T-cell (primary cell): ENCODE results near the gene FOXA1. TPM values are rescaled to one million over a fixed set of nuclear protein-coding genes. Genes with fewer than 3 reads are reported as not detected.
A peak's percentile ranks its signal among the peaks of the same experiment; 100 is the strongest.

ENCODE experiments used
- ATAC-seq, 4 experiments: fragments of 200-7000 bp in 3 of 4; fragments of 150-1000 bp in 1 of 4; cut with Tn5 transposase; replicated peaks in 1 of 4; 1 replicate in 3 of 4; 2 replicates in 1 of 4; pipeline ENCODE4 v1.10.0; 2021; ENCODE audit warnings: moderate library complexity in 3 of 4, mild to moderate bottlenecking in 2 of 4, moderate number of reproducible peaks in 1 of 4
- CTCF ChIA-PET, 2 donors: fragments of 300-600 bp; sonication (Branson Sonifier 250); formaldehyde crosslinking; loops; one replicate each; lab custom pipeline; 2022; ENCODE audit warnings: antibody characterized with exemption in 2 of 2; lab: Charles Lee
- POLR2A ChIA-PET, 2 donors: fragments of 300-600 bp; sonication (Branson Sonifier 250); formaldehyde crosslinking; loops; one replicate each; lab custom pipeline; 2022; ENCODE audit warnings: antibody characterized with exemption in 2 of 2; lab: Charles Lee
- DNase-seq, 35 experiments: peaks; one replicate each; pipeline versions ENCODE4 v3.0.0 to v3.0.0-alpha.2; 2013 to 2023
- H3K27ac ChIP-seq: one replicate; pipeline ENCODE4 v1.5.1; 2013; ENCODE audit warnings: low read length
- H3K27me3 ChIP-seq, 2 experiments: replicated peaks in 1 of 2; 1 replicate in 1 of 2; 2 replicates in 1 of 2; pipeline versions ENCODE4 v1.6.1 to v1.7.0; 2013; ENCODE audit warnings: low read length in 1 of 2, mixed read lengths in 1 of 2; ENCODE audit not compliant: control insufficient read depth in 2 of 2, insufficient read depth in 2 of 2; ENCODE audit errors: extremely low read depth in 1 of 2
- H3K36me3 ChIP-seq, 2 donors: 1 replicate in 1 of 2; 2 replicates in 1 of 2; pipeline versions ENCODE4 v1.6.1 to v1.7.0; 2013; ENCODE audit warnings: low read length in 1 of 2; ENCODE audit not compliant: control insufficient read depth in 2 of 2, insufficient read depth in 1 of 2; ENCODE audit errors: extremely low read depth in 1 of 2
- H3K4me1 ChIP-seq, 2 experiments: 1 replicate in 1 of 2; 2 replicates in 1 of 2; pipeline versions ENCODE4 v1.6.1 to v1.7.0; 2013; ENCODE audit warnings: low read length in 2 of 2, mixed read lengths in 1 of 2; ENCODE audit not compliant: insufficient read depth in 2 of 2, control insufficient read depth in 1 of 2; ENCODE audit errors: extremely low read depth in 1 of 2
- H3K4me3 ChIP-seq, 2 donors: 1 replicate in 1 of 2; 2 replicates in 1 of 2; pipeline versions ENCODE4 v1.5.1 to v1.7.0; 2013; ENCODE audit warnings: mild to moderate bottlenecking in 2 of 2, low read length in 1 of 2, moderate library complexity in 1 of 2; ENCODE audit not compliant: control insufficient read depth in 1 of 2; ENCODE audit errors: extremely low read depth in 1 of 2
- H3K9me3 ChIP-seq: 2 replicates; pipeline ENCODE4 v1.7.0; 2013
- H3K27ac Mint-ChIP-seq, 2 donors: one replicate each; pipeline ENCODE4 v1.8.0; 2020 to 2021; ENCODE audit warnings: mild to moderate bottlenecking in 2 of 2, mixed read lengths in 2 of 2
- H3K27me3 Mint-ChIP-seq, 2 donors: one replicate each; pipeline ENCODE4 v1.8.0; 2021 to 2022; ENCODE audit warnings: mixed read lengths in 2 of 2
- H3K36me3 Mint-ChIP-seq: one replicate; pipeline ENCODE4 v1.8.0; 2021; ENCODE audit warnings: mixed read lengths
- H3K4me1 Mint-ChIP-seq, 3 donors: one replicate each; pipeline ENCODE4 v1.8.0; 2020 to 2022; ENCODE audit warnings: mixed read lengths in 3 of 3, mild to moderate bottlenecking in 1 of 3
- H3K4me3 Mint-ChIP-seq, 3 donors: one replicate each; pipeline ENCODE4 v1.8.0; 2020 to 2022; ENCODE audit warnings: mild to moderate bottlenecking in 3 of 3, mixed read lengths in 3 of 3, moderate library complexity in 3 of 3
- H3K9me3 Mint-ChIP-seq, 3 donors: one replicate each; pipeline ENCODE4 v1.8.0; 2020 to 2022; ENCODE audit warnings: mixed read lengths in 3 of 3
- WGBS: methylation state at CpG from one replicate; pipeline ENCODE4 v1.1.5; 2013; ENCODE audit warnings: missing lambda C conversion rate; ENCODE audit not compliant: insufficient coverage; 5-methylcytosine and 5-hydroxymethylcytosine counted together
- total RNA-seq, 35 experiments: library from RNA in 6 of 35; stranded (reverse) in 6 of 35; fragments of 120-200 nt in 1 of 35; gene quantifications; one replicate each; pipeline versions ENCODE4 v1.2.1 to v1.2.4 and lab custom pipeline; 2013 to 2026

The FOXA1 gene
- total RNA-seq (under 1 TPM in 4 of 5 donors, not detected in 1; 0.23 to 0.67 (median 0.57) TPM), total RNA-seq (lab: John Stamatoyannopoulos, UW) (0 to 0.67 (median 0.08) reads per million in 29 experiments)
- total RNA-seq (2013): 0.15 TPM

DNA sequence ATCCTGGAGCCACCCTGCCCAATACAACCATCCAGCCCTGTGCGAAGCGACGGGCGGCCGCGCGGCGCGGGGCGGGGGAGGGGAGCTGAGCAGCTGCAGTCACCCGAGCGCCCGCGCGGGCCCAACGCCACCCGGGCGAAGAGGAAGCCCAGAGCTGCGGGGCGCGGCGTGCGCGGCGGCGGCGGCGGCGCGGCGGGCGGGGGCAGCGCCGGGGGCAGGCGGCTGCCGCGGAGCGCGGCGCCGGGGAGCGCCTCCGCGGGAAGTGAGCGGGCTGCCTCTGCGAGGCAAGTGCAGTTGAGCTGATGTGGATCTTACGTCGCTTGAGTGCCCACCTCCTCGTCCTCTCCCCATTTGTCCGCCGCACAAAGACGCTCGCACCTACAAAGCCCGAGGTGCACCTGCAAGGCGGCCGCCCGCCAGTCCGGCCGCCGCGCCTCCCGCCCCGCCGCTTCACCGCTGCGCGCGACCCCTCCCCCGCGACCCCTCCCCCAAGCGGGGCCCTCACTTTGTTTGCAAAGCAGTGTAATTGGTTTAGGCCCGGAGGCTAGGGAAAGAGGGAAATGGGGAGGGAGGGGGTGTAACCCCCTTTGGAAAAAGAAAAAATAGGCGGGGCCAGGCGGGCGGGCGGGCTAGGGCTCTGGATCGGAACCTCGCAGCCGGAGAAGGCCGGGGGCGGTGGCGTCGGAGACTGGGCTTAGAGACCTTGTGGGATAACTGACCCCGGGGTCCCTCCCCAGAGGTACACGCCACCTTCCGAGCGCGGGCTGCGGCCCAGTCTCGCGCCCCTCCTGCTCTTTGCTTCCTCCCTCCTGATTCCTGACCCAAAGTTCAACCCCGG lies at the start of gene FOXA1, which contains the start of gene TTC6:
Gene FOXA1, minus strand, starts transcription at position 279 of the 838 bp plus-strand sequence. Its CDS starts 277 bp downstream, at position 2.
Gene TTC6, plus strand, starts transcription at position 659 of the 838 bp plus-strand sequence. CDS start 26,436 bp downstream, outside the sequence.
- Mint-ChIP-seq H3K27me3 (peaks cover 54 to 79% of the 10 kb centered on the region in 2 donors), H3K36me3 (no peaks in the 10 kb centered on the region), H3K4me1 (peaks cover 14 to 40% (median 30%) of the 10 kb centered on the region in 3 donors), H3K9me3 (peaks cover 0 to 2% (median 0%) of the 10 kb centered on the region in 3 donors), H3K27ac (peak within 1 kb of the TSS in 1 of 2 donors; percentile 11), H3K4me3 (peak within 1 kb of the TSS; percentile 37 to 76 (median 51))
- Histone ChIP-seq H3K27ac (no peak within 1 kb of the TSS), H3K36me3 (no peaks in the 10 kb centered on the region), H3K9me3 (peaks cover 2% of the 10 kb centered on the region), H3K4me1 (peaks cover 0 to 35% of the 10 kb centered on the region in 2 experiments), H3K4me3 (peak within 1 kb of the TSS in 1 of 2 donors; percentile 69), H3K27me3 (peaks cover 28 to 72% of the 10 kb centered on the region in 2 experiments)
- ChIA-PET CTCF (no interaction called here), POLR2A (interaction anchor here in 1 of 2 donors (0.6 kb wide), 1 partner anchor 11 kb away, joined by 7 read pairs; no protein-coding TSS in a partner anchor)
- WGBS: 2% methylated on average over 64 of the region's 92 CpGs
- DNase-seq: no peak
- ATAC-seq: peak in 2 of 4 experiments; percentile 39 to 41

DNA sequence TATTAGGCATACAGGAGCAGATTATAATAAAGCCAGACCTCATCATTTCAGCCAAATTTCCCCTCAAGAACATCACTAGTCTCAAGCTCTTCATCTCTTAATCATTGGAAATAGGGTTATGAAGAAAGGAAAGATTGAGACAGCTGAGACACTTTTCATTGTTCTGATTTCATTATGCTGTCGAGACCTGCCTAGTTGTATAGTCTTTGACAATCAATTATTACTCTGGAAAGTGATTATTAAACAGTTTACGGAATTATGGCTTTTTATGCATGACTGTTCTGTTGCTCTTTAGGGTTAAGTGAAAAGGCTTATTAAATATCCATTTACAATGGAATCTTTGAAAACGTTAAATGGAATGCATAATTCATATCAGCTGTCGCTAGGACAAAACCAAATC lies 48.7 kb upstream of the FOXA1 start:
- Histone ChIP-seq H3K27ac (no peak overlapping the region), H3K9me3 (no peaks in the 10 kb centered on the region), H3K4me3 (no peak overlapping the region), H3K27me3 (no peaks in the 10 kb centered on the region), H3K36me3 (no peaks in the 10 kb centered on the region), H3K4me1 (no peaks in the 10 kb centered on the region)
- Mint-ChIP-seq H3K27ac (no peak overlapping the region), H3K9me3 (peaks cover 0 to 10% (median 3%) of the 10 kb centered on the region in 3 donors), H3K36me3 (no peaks in the 10 kb centered on the region), H3K4me1 (no peaks in the 10 kb centered on the region), H3K27me3 (no peaks in the 10 kb centered on the region), H3K4me3 (no peak overlapping the region)
- DNase-seq (no peak), ATAC-seq (no peak)
- POLR2A ChIA-PET: no interaction called here
- CTCF ChIA-PET: no interaction called here
- no CpG with 5 or more reads among the region's 4 CpGs for WGBS

DNA sequence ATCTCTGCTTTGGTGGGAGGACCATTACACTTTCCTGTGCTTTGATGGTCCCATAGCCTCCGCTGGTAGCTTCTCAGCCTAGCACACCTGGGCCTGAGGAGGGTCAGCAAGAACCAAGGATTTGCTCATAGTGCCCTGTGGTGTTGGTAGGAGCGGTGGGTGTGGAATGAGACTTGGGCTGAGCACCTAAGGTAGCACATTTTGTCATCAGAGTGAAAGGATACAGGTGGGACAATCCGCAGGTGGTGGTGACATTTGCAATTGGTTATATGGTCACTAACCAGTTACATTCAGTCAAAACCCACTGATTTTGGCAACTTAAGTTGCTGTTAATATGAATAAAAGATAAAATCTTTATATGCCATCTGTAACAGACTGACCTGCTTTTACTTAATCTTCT lies 47.1 kb upstream of the FOXA1 start:
- DNase-seq (no peak), ATAC-seq (no peak)
- Histone ChIP-seq H3K9me3 (no peaks in the 10 kb centered on the region), H3K27me3 (no peaks in the 10 kb centered on the region), H3K36me3 (no peaks in the 10 kb centered on the region), H3K27ac (no peak overlapping the region), H3K4me3 (no peak overlapping the region), H3K4me1 (no peaks in the 10 kb centered on the region)
- no peaks in the 10 kb centered on the region for H3K4me1 Mint-ChIP-seq
- H3K27me3 Mint-ChIP-seq: no peaks in the 10 kb centered on the region
- WGBS: 66% methylated on average over 2 of the region's 3 CpGs
- ChIA-PET POLR2A (no interaction called here), CTCF (no interaction called here)
- peaks cover 0 to 10% (median 3%) of the 10 kb centered on the region in 3 donors for H3K9me3 Mint-ChIP-seq
- no peak overlapping the region for H3K4me3 Mint-ChIP-seq
- no peak overlapping the region for H3K27ac Mint-ChIP-seq
- H3K36me3 Mint-ChIP-seq: no peaks in the 10 kb centered on the region

DNA sequence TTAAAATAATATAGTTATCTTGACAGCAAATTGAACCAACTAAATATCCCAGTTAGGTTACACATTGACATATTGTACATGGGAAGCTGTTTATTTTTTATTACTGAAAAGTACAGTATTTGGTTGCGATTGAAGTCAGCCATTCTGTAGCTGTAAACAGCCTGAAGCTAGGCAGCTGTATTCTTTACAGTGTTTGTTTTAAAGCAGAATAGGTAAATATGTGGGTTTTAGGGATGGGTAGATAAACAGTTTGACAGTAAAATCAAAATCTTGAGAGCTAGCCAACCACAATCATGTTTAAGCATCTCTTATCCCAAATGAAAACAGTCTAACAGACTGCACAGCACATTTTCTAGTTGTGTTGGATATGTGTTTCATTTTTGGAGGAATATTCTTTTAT lies 46.1 kb upstream of the FOXA1 start:
- POLR2A ChIA-PET: no interaction called here
- ATAC-seq (no peak), DNase-seq (no peak)

DNA sequence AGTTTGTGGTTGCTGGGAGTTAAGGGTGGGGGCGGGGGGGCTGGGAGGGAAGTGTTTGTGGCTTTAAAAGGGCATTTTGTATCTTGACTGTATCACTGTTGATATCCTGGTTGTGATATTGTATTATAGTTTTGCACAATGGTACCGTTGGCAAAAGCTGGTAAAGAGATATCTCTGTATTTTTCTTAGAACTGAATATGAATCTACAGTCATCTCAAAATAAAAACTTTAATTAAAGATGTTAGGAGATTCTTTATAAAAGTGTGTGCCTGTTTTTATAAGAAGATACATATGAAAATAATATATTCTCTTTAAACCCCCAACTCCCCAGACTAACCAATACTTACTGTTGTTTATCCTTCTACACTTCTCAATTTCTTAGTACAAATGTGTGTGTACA lies 43.5 kb upstream of the FOXA1 start:
- no peak overlapping the region for H3K27ac Mint-ChIP-seq
- no peaks in the 10 kb centered on the region for H3K36me3 Mint-ChIP-seq
- H3K4me3 ChIP-seq: no peak overlapping the region
- DNase-seq (no peak), ATAC-seq (no peak)
- no peak overlapping the region for H3K27ac ChIP-seq
- H3K4me1 Mint-ChIP-seq: no peaks in the 10 kb centered on the region
- no CpG with 5 or more reads among the region's 2 CpGs for WGBS
- H3K9me3 ChIP-seq: no peaks in the 10 kb centered on the region
- H3K27me3 Mint-ChIP-seq: no peaks in the 10 kb centered on the region
- no peaks in the 10 kb centered on the region for H3K36me3 ChIP-seq
- no peak overlapping the region for H3K4me3 Mint-ChIP-seq
- H3K4me1 ChIP-seq: no peaks in the 10 kb centered on the region
- CTCF ChIA-PET: no interaction called here
- peaks cover 3 to 9% (median 4%) of the 10 kb centered on the region in 3 donors for H3K9me3 Mint-ChIP-seq
- no peaks in the 10 kb centered on the region for H3K27me3 ChIP-seq
- POLR2A ChIA-PET: no interaction called here

More for the DNA sequence above, 46.1 kb upstream of the FOXA1 start:
- Histone ChIP-seq H3K36me3 (no peaks in the 10 kb centered on the region), H3K27me3 (no peaks in the 10 kb centered on the region), H3K4me1 (no peaks in the 10 kb centered on the region), H3K27ac (no peak overlapping the region), H3K9me3 (no peaks in the 10 kb centered on the region), H3K4me3 (no peak overlapping the region)
- CTCF ChIA-PET: no interaction called here
- Mint-ChIP-seq H3K36me3 (no peaks in the 10 kb centered on the region), H3K9me3 (peaks cover 2 to 10% (median 3%) of the 10 kb centered on the region in 3 donors), H3K27ac (no peak overlapping the region), H3K4me3 (no peak overlapping the region), H3K27me3 (no peaks in the 10 kb centered on the region), H3K4me1 (no peaks in the 10 kb centered on the region)
- no CpG with 5 or more reads among the region's 1 CpG for WGBS

DNA sequence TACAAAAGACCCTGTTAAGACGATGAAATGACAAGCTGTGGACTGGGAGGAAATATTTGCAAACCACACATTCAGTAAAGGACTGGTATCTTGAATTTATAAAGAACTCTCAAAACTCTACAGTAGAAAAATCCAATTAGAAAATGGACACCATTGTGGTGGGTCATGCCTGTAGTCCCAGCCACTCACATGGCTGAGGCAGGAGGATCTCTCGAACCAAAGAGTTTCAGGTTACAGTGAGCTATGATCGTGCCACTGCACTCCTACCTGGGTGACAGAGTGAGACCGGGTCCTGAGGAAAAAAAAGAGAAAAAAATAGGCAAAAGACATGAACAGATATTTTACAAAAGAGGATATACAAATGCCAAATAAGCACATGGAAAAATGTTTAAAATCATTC lies 42.3 kb upstream of the FOXA1 start:
- Histone ChIP-seq H3K9me3 (no peaks in the 10 kb centered on the region), H3K36me3 (no peaks in the 10 kb centered on the region), H3K4me3 (no peak overlapping the region), H3K27me3 (peaks cover 0 to 7% of the 10 kb centered on the region in 2 experiments), H3K27ac (no peak overlapping the region), H3K4me1 (no peaks in the 10 kb centered on the region)
- Mint-ChIP-seq H3K4me3 (no peak overlapping the region), H3K27ac (no peak overlapping the region), H3K9me3 (peaks cover 3 to 9% (median 3%) of the 10 kb centered on the region in 3 donors), H3K27me3 (no peaks in the 10 kb centered on the region), H3K36me3 (no peaks in the 10 kb centered on the region), H3K4me1 (no peaks in the 10 kb centered on the region)
- no peak for ATAC-seq
- DNase-seq: no peak
- WGBS: no CpG with 5 or more reads among the region's 4 CpGs
- ChIA-PET CTCF (no interaction called here), POLR2A (no interaction called here)
